Neural progenitor cell (in vitro differentiated cells): ENCODE results near the gene TBC1D32.

Source experiments
- CTCF ChIP-seq: fragments of 200-600 bp; sonication (generic); IDR thresholded peaks from 2 replicates; pipeline ENCODE4 v1.5.1; 2017; ENCODE audit warnings: antibody characterized with exemption, mild to moderate bottlenecking
- EZH2 ChIP-seq: fragments of 200-600 bp; sonication (generic); IDR thresholded peaks from 2 replicates; pipeline ENCODE4 v1.6.1; 2017; ENCODE audit warnings: antibody characterized with exemption, mild to moderate bottlenecking, moderate library complexity
- EZH2phosphoT487 ChIP-seq: fragments of 200-600 bp; sonication (generic); IDR thresholded peaks from 2 replicates; pipeline ENCODE4 v1.6.1; 2017; ENCODE audit warnings: antibody characterized with exemption

DNA sequence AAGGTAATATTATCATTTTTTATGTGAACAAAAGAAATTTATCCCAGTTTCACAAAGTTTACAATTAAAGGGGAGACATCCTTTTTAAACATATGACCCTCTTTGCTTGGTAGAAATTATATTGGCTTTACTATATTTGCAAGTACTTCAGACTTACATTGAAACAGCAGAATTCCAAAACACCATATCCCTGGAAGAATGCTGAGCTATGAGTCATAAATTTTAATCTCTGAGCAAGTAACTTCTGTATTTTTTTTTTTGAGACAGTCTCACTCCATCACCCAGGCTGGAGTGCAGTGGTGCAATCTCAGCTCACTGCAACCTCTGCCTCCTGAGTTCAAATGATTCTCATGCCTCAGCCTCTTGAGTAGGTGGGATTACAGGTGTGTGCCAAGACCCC, 240.4 kb downstream of the TBC1D32 start:
- TF ChIP-seq CTCF (no peak), EZH2 (no peak), EZH2phosphoT487 (no peak)
